GM18868 (cell line): Measurements from ENCODE around the gene ALS2CL.

Experiments used
- ATAC-seq: cut with Tn5 transposase; IDR thresholded peaks from one replicate; pipeline ENCODE4 v1.9.1; 2021; ENCODE audit warnings: mild to moderate bottlenecking, moderate library complexity; ENCODE audit not compliant: unreplicated experiment

Gene ALS2CL

GRCh38 chr3:46643701-46644100 is 49.8 kb downstream of the ALS2CL start:
- no peak for ATAC-seq

- no peak for ATAC-seq
Observed at GRCh38 chr3:46642971-46643370, 50.5 kb downstream of the ALS2CL start.

GRCh38 chr3:46640927-46641326 is 52.6 kb downstream of the ALS2CL start:
- ATAC-seq, result no peak

DNA sequence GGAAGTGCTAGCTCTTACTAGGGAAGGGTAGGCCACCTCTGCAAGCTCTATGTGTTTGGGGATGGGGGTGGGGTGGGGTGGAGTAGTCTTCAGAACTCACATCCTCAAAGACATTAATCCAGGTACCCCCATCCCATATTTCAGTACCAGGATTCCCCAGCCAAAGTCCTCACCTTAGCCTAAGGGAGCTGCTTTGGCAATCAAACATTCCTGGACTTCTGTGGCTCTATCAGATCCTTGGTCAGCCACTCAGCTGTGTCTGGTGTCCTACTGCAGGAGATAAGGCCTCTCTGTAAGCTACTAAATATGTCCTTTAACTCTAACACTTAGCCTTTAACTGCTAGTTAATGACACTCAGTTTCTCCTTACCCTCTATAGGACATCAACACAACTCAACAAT is 54.3 kb downstream of the ALS2CL start:
- no peak for ATAC-seq

GRCh38 chr3:46634856-46635255 is 58.6 kb downstream of the ALS2CL start:
- no peak for ATAC-seq

GRCh38 chr3:46632792-46633191 is 60.7 kb downstream of the ALS2CL start:
- ATAC-seq, result no peak

- peak; percentile 75 for ATAC-seq
Observed at GRCh38 chr3:46629551-46630517, 63.6 kb downstream of the ALS2CL start.

DNA sequence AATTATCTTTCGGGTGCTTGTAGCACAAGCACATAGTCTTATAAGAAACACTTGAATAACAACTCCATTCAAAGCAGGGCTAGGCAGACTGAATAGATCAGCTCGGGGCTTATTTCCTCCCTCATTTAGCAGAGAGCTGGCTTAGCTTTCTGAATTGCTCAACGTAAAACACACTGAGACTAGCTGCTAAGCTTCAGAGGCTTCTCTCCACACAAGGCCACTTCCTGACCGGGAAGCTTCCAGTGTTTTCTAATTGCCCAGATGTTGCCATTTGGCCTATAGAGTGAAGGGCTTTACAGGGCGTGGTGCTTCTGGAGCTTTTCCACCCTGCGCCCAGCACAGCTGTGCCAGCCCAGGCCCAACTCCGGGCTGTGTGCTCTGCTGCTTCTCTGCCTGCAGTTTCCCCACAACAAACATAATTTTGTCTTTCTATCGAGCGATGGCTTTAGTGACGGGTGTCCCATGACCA is 64.5 kb downstream of the ALS2CL start:
- no peak for ATAC-seq

GRCh38 chr3:46627078-46627477 is 66.4 kb downstream of the ALS2CL start:
- no peak for ATAC-seq

DNA sequence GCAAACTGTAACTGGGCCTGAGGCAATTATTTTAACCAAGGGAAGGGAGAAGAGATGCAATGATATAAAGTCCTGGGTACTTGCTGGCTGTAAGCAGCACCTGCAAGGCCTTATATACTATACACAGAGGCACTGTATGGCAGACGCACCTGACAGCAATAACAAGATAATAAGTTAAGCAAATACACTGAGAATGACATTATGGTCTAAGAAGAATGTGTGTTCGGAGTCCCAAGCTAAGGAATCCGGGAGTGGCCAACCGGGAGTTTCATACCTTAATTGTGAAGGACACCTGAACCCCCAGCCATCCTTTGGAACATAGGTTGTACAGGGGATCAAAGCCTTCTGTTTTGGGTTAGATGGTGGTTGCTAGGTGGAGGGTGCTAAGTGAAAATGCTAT is 67.4 kb downstream of the ALS2CL start:
- no peak for ATAC-seq

DNA sequence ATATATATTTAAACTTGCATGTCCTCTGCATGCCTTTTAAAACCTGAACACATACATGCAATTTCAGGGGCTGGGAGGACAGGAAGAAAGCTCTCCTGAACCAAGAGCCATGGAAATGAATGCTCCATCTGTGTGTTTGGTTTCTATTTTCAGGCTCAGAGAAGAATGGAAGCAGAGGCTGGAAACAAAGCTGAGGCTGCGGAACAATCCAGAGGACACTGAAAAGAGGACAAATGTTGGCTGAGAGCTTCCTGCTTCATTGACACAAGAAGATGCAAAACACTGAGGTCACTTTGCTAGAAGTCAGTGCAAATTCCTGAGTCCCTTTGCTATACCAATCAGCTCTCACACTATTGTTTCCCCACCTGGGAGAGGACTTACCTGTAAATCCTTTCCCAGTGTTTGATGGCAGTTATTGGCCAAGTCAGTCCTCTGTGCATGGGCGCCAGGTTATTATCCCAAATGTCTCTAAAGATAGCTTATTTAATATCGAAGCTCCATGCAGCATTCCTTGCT is 68.4 kb downstream of the ALS2CL start:
- ATAC-seq, result no peak

DNA sequence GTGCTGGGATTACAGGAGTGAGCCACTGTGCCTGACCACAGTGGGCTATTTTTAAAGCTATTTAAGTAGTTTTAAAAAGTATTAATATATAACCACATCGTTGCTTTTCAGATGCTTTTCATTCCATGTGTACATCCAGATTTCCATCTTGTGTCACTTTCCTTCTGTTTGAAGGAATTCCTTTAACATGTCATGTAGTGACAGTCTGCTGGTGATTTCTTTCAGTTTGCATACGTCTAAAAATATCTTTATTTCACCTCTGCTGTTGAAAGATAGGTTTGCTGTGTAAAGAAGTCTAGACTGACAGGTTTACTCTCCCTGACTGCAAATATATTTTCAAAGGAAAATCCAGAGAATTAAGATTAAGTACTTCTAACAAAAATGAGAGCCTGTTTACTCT is 68.9 kb downstream of the ALS2CL start:
- ATAC-seq, result no peak

- no peak for ATAC-seq
Observed at GRCh38 chr3:46619845-46620778, 73.4 kb downstream of the ALS2CL start.
